Measurements from ENCODE around the gene ATP1A2. TPM values are rescaled to one million over a fixed set of nuclear protein-coding genes. Genes with fewer than 3 reads are reported as not detected.

The ATP1A2 gene
- total RNA-seq, 1 donor, result 0.72 TPM

GRCh38 chr1:160154790-160155189 is 39.2 kb downstream of the ATP1A2 start:
- Histone ChIP-seq H3K9me3 (ENCODE audit: low read depth, low read length) (no peaks in the 10 kb centered on the region), H3K4me3 (ENCODE audit: insufficient read depth, low read length) (no peak overlapping the region), H4K20me1 (ENCODE audit: insufficient read depth, low read length) (no peaks in the 10 kb centered on the region), H3K4me1 (ENCODE audit: insufficient read depth, low read length) (peaks cover 4% of the 10 kb centered on the region), H2AFZ (ENCODE audit: low read length) (no peak overlapping the region), H3K27ac (ENCODE audit: low read depth, low read length) (no peak overlapping the region), H3K27me3 (ENCODE audit: insufficient read depth, low read length) (peaks cover 2% of the 10 kb centered on the region), H3K36me3 (ENCODE audit: insufficient read depth, low read length) (no peaks in the 10 kb centered on the region), H3K79me2 (ENCODE audit: insufficient read depth, low read length) (no peaks in the 10 kb centered on the region), H3K4me2 (ENCODE audit: insufficient read depth, low read length) (no peak overlapping the region)
- DNase-seq (ENCODE audit: insufficient read length, low spot score, missing footprints), result no peak
- TF ChIP-seq CTCF (IDR thresholded peaks at IDR 0.05; ENCODE audit: extremely low read depth, low read depth, low read length), result no peak

GRCh38 chr1:160156361-160156760 is 40.8 kb downstream of the ATP1A2 start:
- no peaks in the 10 kb centered on the region for H3K4me1 ChIP-seq (ENCODE audit: insufficient read depth, low read length)
- H3K27me3 ChIP-seq (ENCODE audit: insufficient read depth, low read length), result peaks cover 2% of the 10 kb centered on the region
- no peaks in the 10 kb centered on the region for H3K9me3 ChIP-seq (ENCODE audit: low read depth, low read length)
- H3K79me2 ChIP-seq (ENCODE audit: insufficient read depth, low read length), result no peaks in the 10 kb centered on the region
- no peak for TF ChIP-seq CTCF (IDR thresholded peaks at IDR 0.05; ENCODE audit: extremely low read depth, low read depth, low read length)
- no peak overlapping the region for H3K4me3 ChIP-seq (ENCODE audit: insufficient read depth, low read length)
- no peak overlapping the region for H2AFZ ChIP-seq (ENCODE audit: low read length)
- DNase-seq (ENCODE audit: insufficient read length, low spot score, missing footprints), result no peak
- H3K27ac ChIP-seq (ENCODE audit: low read depth, low read length), result no peak overlapping the region
- no peaks in the 10 kb centered on the region for H3K36me3 ChIP-seq (ENCODE audit: insufficient read depth, low read length)
- H4K20me1 ChIP-seq (ENCODE audit: insufficient read depth, low read length), result no peaks in the 10 kb centered on the region
- no peak overlapping the region for H3K4me2 ChIP-seq (ENCODE audit: insufficient read depth, low read length)

GRCh38 chr1:160157174-160157573 is 41.6 kb downstream of the ATP1A2 start:
- H2AFZ ChIP-seq (ENCODE audit: low read length), result no peak overlapping the region
- H4K20me1 ChIP-seq (ENCODE audit: insufficient read depth, low read length), result no peaks in the 10 kb centered on the region
- no peak for TF ChIP-seq CTCF (IDR thresholded peaks at IDR 0.05; ENCODE audit: extremely low read depth, low read depth, low read length)
- no peak overlapping the region for H3K4me2 ChIP-seq (ENCODE audit: insufficient read depth, low read length)
- H3K36me3 ChIP-seq (ENCODE audit: insufficient read depth, low read length), result no peaks in the 10 kb centered on the region
- H3K4me1 ChIP-seq (ENCODE audit: insufficient read depth, low read length), result no peaks in the 10 kb centered on the region
- no peaks in the 10 kb centered on the region for H3K9me3 ChIP-seq (ENCODE audit: low read depth, low read length)
- peaks cover 2% of the 10 kb centered on the region for H3K27me3 ChIP-seq (ENCODE audit: insufficient read depth, low read length)
- no peak overlapping the region for H3K4me3 ChIP-seq (ENCODE audit: insufficient read depth, low read length)
- DNase-seq (ENCODE audit: insufficient read length, low spot score, missing footprints), result no peak
- H3K27ac ChIP-seq (ENCODE audit: low read depth, low read length), result no peak overlapping the region
- no peaks in the 10 kb centered on the region for H3K79me2 ChIP-seq (ENCODE audit: insufficient read depth, low read length)

- H3K27ac ChIP-seq (ENCODE audit: low read depth, low read length), result no peak overlapping the region
- H2AFZ ChIP-seq (ENCODE audit: low read length), result no peak overlapping the region
- no peaks in the 10 kb centered on the region for H3K36me3 ChIP-seq (ENCODE audit: insufficient read depth, low read length)
- no peak for DNase-seq (ENCODE audit: insufficient read length, low spot score, missing footprints)
- TF ChIP-seq CTCF (IDR thresholded peaks at IDR 0.05; ENCODE audit: extremely low read depth, low read depth, low read length), result no peak
- H3K9me3 ChIP-seq (ENCODE audit: low read depth, low read length), result no peaks in the 10 kb centered on the region
- H3K27me3 ChIP-seq (ENCODE audit: insufficient read depth, low read length), result peaks cover 2% of the 10 kb centered on the region
- H3K79me2 ChIP-seq (ENCODE audit: insufficient read depth, low read length), result no peaks in the 10 kb centered on the region
- H3K4me3 ChIP-seq (ENCODE audit: insufficient read depth, low read length), result no peak overlapping the region
- H3K4me1 ChIP-seq (ENCODE audit: insufficient read depth, low read length), result no peaks in the 10 kb centered on the region
- H4K20me1 ChIP-seq (ENCODE audit: insufficient read depth, low read length), result no peaks in the 10 kb centered on the region
- no peak overlapping the region for H3K4me2 ChIP-seq (ENCODE audit: insufficient read depth, low read length)
These were observed 42.5 kb downstream of the ATP1A2 start for GRCh38 chr1:160158031-160158430.
